HL-60/S4 treated with phorbol 12-myristate 13-acetate at 8.2 ng/mL for 4 days and 3 days (cell line): ENCODE measurements around the gene IL2RA.
"Not testable (repeated sequence)": the region's sequence is repeated elsewhere in the genome, so short reads cannot be mapped to it uniquely, and the experiment has no call there.

ENCODE experiments used
- in situ Hi-C: fragments of 300-500 bp; cut with MboI; formaldehyde crosslinking; loops from 2 replicates; pipeline ENCODE4 v1.15.0; 2022; ENCODE audit warnings: low sequenced_read_pairs

IL2RA gene

GRCh38 chr10:6083523-6084475 lies 21.6 kb upstream of the IL2RA start:
- in situ Hi-C loops = no loop called here

GRCh38 chr10:6082496-6083395 lies 20.6 kb upstream of the IL2RA start:
- in situ Hi-C loops = no loop called here

GRCh38 chr10:6080417-6080973 lies 18.3 kb upstream of the IL2RA start:
- in situ Hi-C loops = no loop called here

- in situ Hi-C loops = no loop called here
Measured at GRCh38 chr10:6079044-6079443, 16.9 kb upstream of the IL2RA start.

GRCh38 chr10:6077071-6077675 lies 15.0 kb upstream of the IL2RA start:
- in situ Hi-C loops = no loop called here

- in situ Hi-C loops = no loop called here
Measured at GRCh38 chr10:6074489-6075301, 12.5 kb upstream of the IL2RA start.

GRCh38 chr10:6072215-6072934 lies 10.2 kb upstream of the IL2RA start:
- in situ Hi-C loops = no loop called here

GRCh38 chr10:6071181-6072175 lies 9.3 kb upstream of the IL2RA start:
- in situ Hi-C loops = no loop called here

- in situ Hi-C loops = no loop called here
Measured at GRCh38 chr10:6070660-6071059, 8.5 kb upstream of the IL2RA start.

- in situ Hi-C loops = no loop called here
Measured at GRCh38 chr10:6069081-6069931, 7.1 kb upstream of the IL2RA start.

- in situ Hi-C loops = no loop called here
Measured at GRCh38 chr10:6068422-6068821, 6.3 kb upstream of the IL2RA start.

GRCh38 chr10:6068006-6068405 lies 5.8 kb upstream of the IL2RA start:
- in situ Hi-C loops = no loop called here

GRCh38 chr10:6067457-6067856 lies 5.3 kb upstream of the IL2RA start:
- in situ Hi-C loops = no loop called here

GRCh38 chr10:6065835-6066234 lies 3.7 kb upstream of the IL2RA start:
- in situ Hi-C loops = no loop called here

- in situ Hi-C loops = no loop called here
Measured at GRCh38 chr10:6065406-6065805, 3.2 kb upstream of the IL2RA start.

GRCh38 chr10:6064726-6065125 lies 2.6 kb upstream of the IL2RA start:
- in situ Hi-C loops = not testable (repeated sequence)

- in situ Hi-C loops = no loop called here
Measured at GRCh38 chr10:6064119-6064518, 2.0 kb upstream of the IL2RA start.
